ENCODE data around the gene SHISA6.

SHISA6 gene

GRCh38 chr17:11582217-11582616 lies 341.2 kb downstream of the SHISA6 start:
- Histone ChIP-seq H3K9ac (ENCODE audit: low read depth in 1 of 2, low read length in 2 of 2) (no peak overlapping the region), H3K4me3 (ENCODE audit: low read length in 2 of 2) (no peak overlapping the region), H3K36me3 (ENCODE audit: control insufficient read depth in 2 of 2, insufficient read depth in 2 of 2, low read length in 2 of 2) (no peaks in the 10 kb centered on the region), H3K27me3 (ENCODE audit: control insufficient read depth in 2 of 2, insufficient read depth in 2 of 2, low read length in 2 of 2) (no peaks in the 10 kb centered on the region), H3K9me3 (ENCODE audit: control insufficient read depth in 2 of 2, low read length in 2 of 2) (no peaks in the 10 kb centered on the region), H3K27ac (ENCODE audit: low read depth in 2 of 2, low read length in 2 of 2) (no peak overlapping the region), H3K4me1 (ENCODE audit: control insufficient read depth in 2 of 2, insufficient read depth in 2 of 2, low read length in 2 of 2) (no peaks in the 10 kb centered on the region)

- H3K27me3 ChIP-seq (ENCODE audit: control insufficient read depth in 2 of 2, insufficient read depth in 2 of 2, low read length in 2 of 2): no peaks in the 10 kb centered on the region
- H3K9ac ChIP-seq (ENCODE audit: low read depth in 1 of 2, low read length in 2 of 2): no peak overlapping the region
- H3K9me3 ChIP-seq (ENCODE audit: control insufficient read depth in 2 of 2, low read length in 2 of 2): no peaks in the 10 kb centered on the region
- no peak overlapping the region for H3K27ac ChIP-seq (ENCODE audit: low read depth in 2 of 2, low read length in 2 of 2)
- H3K36me3 ChIP-seq (ENCODE audit: control insufficient read depth in 2 of 2, insufficient read depth in 2 of 2, low read length in 2 of 2): no peaks in the 10 kb centered on the region
- H3K4me3 ChIP-seq (ENCODE audit: low read length in 2 of 2): no peak overlapping the region
- no peaks in the 10 kb centered on the region for H3K4me1 ChIP-seq (ENCODE audit: control insufficient read depth in 2 of 2, insufficient read depth in 2 of 2, low read length in 2 of 2)
Measured at GRCh38 chr17:11583306-11583992, 342.4 kb downstream of the SHISA6 start.

- Histone ChIP-seq H3K4me1 (ENCODE audit: control insufficient read depth in 2 of 2, insufficient read depth in 2 of 2, low read length in 2 of 2) (no peaks in the 10 kb centered on the region), H3K9ac (ENCODE audit: low read depth in 1 of 2, low read length in 2 of 2) (no peak overlapping the region), H3K4me3 (ENCODE audit: low read length in 2 of 2) (no peak overlapping the region), H3K27ac (ENCODE audit: low read depth in 2 of 2, low read length in 2 of 2) (no peak overlapping the region), H3K27me3 (ENCODE audit: control insufficient read depth in 2 of 2, insufficient read depth in 2 of 2, low read length in 2 of 2) (no peaks in the 10 kb centered on the region), H3K36me3 (ENCODE audit: control insufficient read depth in 2 of 2, insufficient read depth in 2 of 2, low read length in 2 of 2) (no peaks in the 10 kb centered on the region), H3K9me3 (ENCODE audit: control insufficient read depth in 2 of 2, low read length in 2 of 2) (no peaks in the 10 kb centered on the region)
Measured at GRCh38 chr17:11589716-11590115, 348.7 kb downstream of the SHISA6 start.

DNA sequence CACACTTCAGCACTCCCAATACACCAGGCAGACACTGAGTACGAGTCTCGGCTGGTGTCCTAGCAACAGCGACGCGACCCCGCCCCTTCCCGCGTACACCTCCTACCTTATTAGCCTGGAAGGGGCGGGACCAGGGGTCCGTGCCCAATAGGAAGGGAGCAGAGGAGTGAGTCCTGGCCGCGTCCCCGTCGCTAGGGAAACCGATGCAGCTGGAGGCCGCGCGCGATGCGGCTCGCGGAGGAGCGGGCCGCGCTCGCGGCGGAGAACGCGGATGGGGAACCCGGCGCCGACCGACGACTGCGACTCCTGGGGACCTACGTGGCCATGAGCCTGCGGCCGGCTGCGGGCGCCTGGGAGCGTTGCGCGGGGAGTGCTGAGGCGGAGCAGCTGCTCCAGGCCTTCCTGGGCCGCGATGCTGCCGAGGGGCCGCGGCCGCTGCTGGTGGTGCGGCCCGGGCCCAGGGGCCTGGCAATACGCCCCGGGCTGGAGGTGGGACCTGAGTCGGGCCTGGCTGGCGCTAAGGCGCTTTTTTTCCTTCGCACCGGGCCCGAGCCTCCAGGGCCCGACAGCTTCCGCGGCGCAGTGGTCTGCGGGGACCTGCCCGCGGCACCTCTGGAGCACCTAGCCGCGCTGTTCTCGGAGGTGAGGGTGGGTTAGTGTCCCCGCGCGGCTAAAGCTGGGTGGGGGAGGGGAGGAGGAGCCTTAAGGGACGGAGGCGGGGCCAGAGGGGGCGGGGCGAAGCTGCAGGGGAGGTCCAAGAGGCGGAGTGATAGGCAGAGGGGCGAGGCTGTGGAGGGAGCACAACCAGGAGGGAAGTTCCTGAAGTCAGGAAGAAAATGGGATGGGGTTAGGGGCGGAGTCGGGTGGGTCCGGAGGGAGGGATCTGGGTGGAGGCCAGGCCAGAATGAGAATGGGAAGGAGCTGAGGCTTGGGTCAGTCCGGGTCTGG lies 357.5 kb downstream of the SHISA6 start, which contains the start of gene DNAH9:
Gene DNAH9, plus strand, starts transcription at position 197 of the 948 bp plus-strand sequence. Its CDS starts 29 bp downstream, at position 226.
- Histone ChIP-seq H3K9me3 (ENCODE audit: control insufficient read depth in 2 of 2, low read length in 2 of 2) (no peaks in the 10 kb centered on the region), H3K27ac (ENCODE audit: low read depth in 2 of 2, low read length in 2 of 2) (peak within 1 kb of the TSS; percentile 29 to 32), H3K4me3 (ENCODE audit: low read length in 2 of 2) (peak within 1 kb of the TSS; percentile 63 to 65), H3K36me3 (ENCODE audit: control insufficient read depth in 2 of 2, insufficient read depth in 2 of 2, low read length in 2 of 2) (no peaks in the 10 kb centered on the region), H3K9ac (ENCODE audit: low read depth in 1 of 2, low read length in 2 of 2) (peak within 1 kb of the TSS in 1 of 2 donors; percentile 57), H3K27me3 (ENCODE audit: control insufficient read depth in 2 of 2, insufficient read depth in 2 of 2, low read length in 2 of 2) (no peaks in the 10 kb centered on the region), H3K4me1 (ENCODE audit: control insufficient read depth in 2 of 2, insufficient read depth in 2 of 2, low read length in 2 of 2) (peaks cover 4 to 5% of the 10 kb centered on the region in 2 donors)

DNA sequence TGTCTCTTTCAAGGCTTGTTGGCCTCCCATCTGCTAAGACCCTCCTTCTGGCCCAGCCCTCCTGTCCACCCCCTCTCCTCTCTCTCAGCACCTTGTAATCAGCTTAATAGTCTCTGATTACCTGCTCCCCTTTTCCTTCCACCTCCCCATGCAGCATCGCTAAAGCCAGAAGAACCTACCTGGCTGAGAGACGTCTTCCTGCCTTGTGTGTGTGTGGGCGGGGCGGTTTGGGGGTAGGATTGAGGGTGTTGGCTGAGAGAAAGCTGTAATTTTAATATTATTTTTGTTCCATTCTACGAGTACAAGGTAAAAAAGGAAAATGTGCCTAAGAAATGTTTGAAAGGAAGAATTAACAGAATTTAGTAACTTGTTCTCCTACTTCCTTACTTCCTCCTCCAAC lies 360.6 kb downstream of the SHISA6 start:
- Histone ChIP-seq H3K4me3 (ENCODE audit: low read length in 2 of 2) (no peak overlapping the region), H3K9ac (ENCODE audit: low read depth in 1 of 2, low read length in 2 of 2) (no peak overlapping the region), H3K36me3 (ENCODE audit: control insufficient read depth in 2 of 2, insufficient read depth in 2 of 2, low read length in 2 of 2) (no peaks in the 10 kb centered on the region), H3K9me3 (ENCODE audit: control insufficient read depth in 2 of 2, low read length in 2 of 2) (no peaks in the 10 kb centered on the region), H3K4me1 (ENCODE audit: control insufficient read depth in 2 of 2, insufficient read depth in 2 of 2, low read length in 2 of 2) (peaks cover 4 to 5% of the 10 kb centered on the region in 2 donors), H3K27me3 (ENCODE audit: control insufficient read depth in 2 of 2, insufficient read depth in 2 of 2, low read length in 2 of 2) (no peaks in the 10 kb centered on the region), H3K27ac (ENCODE audit: low read depth in 2 of 2, low read length in 2 of 2) (no peak overlapping the region)

GRCh38 chr17:11608396-11608795 lies 367.4 kb downstream of the SHISA6 start:
- Histone ChIP-seq H3K27me3 (ENCODE audit: control insufficient read depth in 2 of 2, insufficient read depth in 2 of 2, low read length in 2 of 2) (no peaks in the 10 kb centered on the region), H3K9ac (ENCODE audit: low read depth in 1 of 2, low read length in 2 of 2) (peak overlapping the region; percentile 14 to 41), H3K27ac (ENCODE audit: low read depth in 2 of 2, low read length in 2 of 2) (peak overlapping the region in 1 of 2 donors; percentile 45), H3K4me1 (ENCODE audit: control insufficient read depth in 2 of 2, insufficient read depth in 2 of 2, low read length in 2 of 2) (peaks cover 12 to 14% of the 10 kb centered on the region in 2 donors), H3K4me3 (ENCODE audit: low read length in 2 of 2) (peak overlapping the region; percentile 26 to 28), H3K9me3 (ENCODE audit: control insufficient read depth in 2 of 2, low read length in 2 of 2) (no peaks in the 10 kb centered on the region), H3K36me3 (ENCODE audit: control insufficient read depth in 2 of 2, insufficient read depth in 2 of 2, low read length in 2 of 2) (no peaks in the 10 kb centered on the region)

DNA sequence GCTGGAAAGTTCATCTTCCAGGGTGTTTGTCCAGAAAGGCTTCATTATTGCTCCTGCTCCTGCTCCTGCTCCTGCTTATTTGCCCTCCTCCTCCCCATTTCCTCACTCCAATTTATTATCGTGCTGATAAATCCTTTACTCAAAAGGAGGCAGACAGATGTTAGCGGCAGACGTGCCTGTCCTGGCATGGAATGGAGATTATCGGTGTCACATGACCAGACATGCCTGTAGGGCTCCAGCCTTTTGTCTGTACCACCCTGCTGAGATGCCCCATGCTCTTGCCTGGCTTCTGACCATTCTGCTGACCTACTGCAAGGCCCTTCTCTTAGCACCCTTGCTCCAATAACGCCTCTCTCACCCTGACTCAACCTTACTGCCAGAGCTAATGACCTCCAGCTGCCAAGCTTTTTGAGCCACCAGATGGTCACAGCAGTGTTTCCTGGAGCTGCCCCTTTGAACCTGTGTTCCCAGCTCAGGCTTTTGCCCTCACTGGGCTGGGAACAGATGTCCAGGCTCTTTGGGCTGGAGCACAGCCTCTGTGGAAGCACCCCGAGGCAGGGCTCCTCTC lies 370.1 kb downstream of the SHISA6 start:
- no peak overlapping the region for H3K9ac ChIP-seq (ENCODE audit: low read depth in 1 of 2, low read length in 2 of 2)
- H3K4me3 ChIP-seq (ENCODE audit: low read length in 2 of 2): no peak overlapping the region
- H3K27me3 ChIP-seq (ENCODE audit: control insufficient read depth in 2 of 2, insufficient read depth in 2 of 2, low read length in 2 of 2): no peaks in the 10 kb centered on the region
- no peaks in the 10 kb centered on the region for H3K36me3 ChIP-seq (ENCODE audit: control insufficient read depth in 2 of 2, insufficient read depth in 2 of 2, low read length in 2 of 2)
- H3K27ac ChIP-seq (ENCODE audit: low read depth in 2 of 2, low read length in 2 of 2): no peak overlapping the region
- H3K9me3 ChIP-seq (ENCODE audit: control insufficient read depth in 2 of 2, low read length in 2 of 2): no peaks in the 10 kb centered on the region
- peaks cover 14 to 15% of the 10 kb centered on the region in 2 donors for H3K4me1 ChIP-seq (ENCODE audit: control insufficient read depth in 2 of 2, insufficient read depth in 2 of 2, low read length in 2 of 2)

GRCh38 chr17:11612956-11613355 lies 371.9 kb downstream of the SHISA6 start:
- Histone ChIP-seq H3K36me3 (ENCODE audit: control insufficient read depth in 2 of 2, insufficient read depth in 2 of 2, low read length in 2 of 2) (no peaks in the 10 kb centered on the region), H3K9ac (ENCODE audit: low read depth in 1 of 2, low read length in 2 of 2) (no peak overlapping the region), H3K9me3 (ENCODE audit: control insufficient read depth in 2 of 2, low read length in 2 of 2) (no peaks in the 10 kb centered on the region), H3K27me3 (ENCODE audit: control insufficient read depth in 2 of 2, insufficient read depth in 2 of 2, low read length in 2 of 2) (no peaks in the 10 kb centered on the region), H3K4me1 (ENCODE audit: control insufficient read depth in 2 of 2, insufficient read depth in 2 of 2, low read length in 2 of 2) (peaks cover 12 to 19% of the 10 kb centered on the region in 2 donors), H3K27ac (ENCODE audit: low read depth in 2 of 2, low read length in 2 of 2) (no peak overlapping the region), H3K4me3 (ENCODE audit: low read length in 2 of 2) (no peak overlapping the region)

Data from mucosa of rectum (tissue), 2 donors.